K562 (cell line): Measurements from ENCODE around the gene AMFR. TPM values are rescaled to one million over a fixed set of nuclear protein-coding genes. Genes with fewer than 3 reads are reported as not detected.

Source experiments
- CBX1 ChIP-seq: sonication (generic); IDR thresholded peaks from 2 replicates; pipeline ENCODE4 v1.6.1; 2016; ENCODE audit warnings: antibody characterized with exemption, low read depth, mild to moderate bottlenecking
- EP400 ChIP-seq: fragments of 450-650 bp; IDR thresholded peaks from 2 replicates; pipeline ENCODE4 v1.6.1; 2017; ENCODE audit warnings: antibody characterized with exemption, mild to moderate bottlenecking, moderate library complexity
- FOXK1 ChIP-seq: sonication (generic); formaldehyde crosslinking; IDR thresholded peaks from 2 replicates; pipeline ENCODE4 v1.8.0; 2022; ENCODE audit warnings: missing genetic modification reagents, mild to moderate bottlenecking, borderline replicate concordance
- HDAC6 ChIP-seq: IDR thresholded peaks from 2 replicates; pipeline ENCODE4 v1.6.1; 2012; ENCODE audit warnings: low read depth, mild to moderate bottlenecking, control low read depth, inconsistent platforms, low read length, moderate library complexity
- HDGF ChIP-seq: fragments of 450-650 bp; IDR thresholded peaks from 2 replicates; pipeline ENCODE4 v1.6.1; 2016
- MCM5 ChIP-seq: fragments of 450-650 bp; IDR thresholded peaks from 2 replicates; pipeline ENCODE4 v1.6.1; 2016; ENCODE audit warnings: low read depth
- NONO ChIP-seq, 2 experiments: fragments of 200-400 bp in 1 of 2; fragments of 450-650 bp in 1 of 2; formaldehyde crosslinking in 1 of 2; IDR thresholded peaks; 2 replicates each; pipeline ENCODE4 v1.6.1; 2017; ENCODE audit warnings: low read depth in 2 of 2, mild to moderate bottlenecking in 2 of 2, moderate library complexity in 2 of 2, low read length in 1 of 2
- POLR3G ChIP-seq: IDR thresholded peaks from 2 replicates; pipeline ENCODE4 v1.6.1; 2011; ENCODE audit not compliant: insufficient read length, insufficient replicate concordance; ENCODE audit errors: extremely low read depth
- RFX7 ChIP-seq: fragments of 250-450 bp; sonication (Bioruptor Pico); IDR thresholded peaks from 2 replicates; pipeline ENCODE4 v1.5.1; 2021; ENCODE audit warnings: mild to moderate bottlenecking
- STAG1 ChIP-seq: sonication (generic); formaldehyde crosslinking; IDR thresholded peaks from 2 replicates; pipeline ENCODE4 v1.5.0; 2020; ENCODE audit warnings: missing genetic modification reagents, borderline replicate concordance
- ZNF174 ChIP-seq: fragments of 250-450 bp; sonication (Bioruptor Pico); IDR thresholded peaks from 2 replicates; pipeline ENCODE4 v1.4.0; 2020; ENCODE audit warnings: mild to moderate bottlenecking
- ZNF263 ChIP-seq: sonication (generic); formaldehyde crosslinking; IDR thresholded peaks from 2 replicates; pipeline ENCODE4 v1.8.0; 2022; ENCODE audit warnings: mild to moderate bottlenecking, missing genetic modification reagents, borderline replicate concordance
- ZNF316 ChIP-seq: fragments of 450-650 bp; IDR thresholded peaks from 2 replicates; pipeline ENCODE4 v1.6.1; 2016
- polyA plus RNA-seq, 8 experiments: library from polyadenylated mRNA; depleted of rRNA in 4 of 8; stranded (reverse) in 5 of 8; unstranded in 3 of 8; fragments of >200 nt; fragmentation: Nextera tagmentation in 2 of 8; fragmentation: Illumina TruSeq in 1 of 8; extraction: Ambion mirVana in 2 of 8; extraction: Trizol in 1 of 8; gene quantifications; 2 replicates each; pipeline versions ENCODE4 v1.2.1 to v1.2.3, GENCODE V29; 2011 to 2014; ENCODE audit warnings: inconsistent platforms in 1 of 8, missing spikeins in 1 of 8
- total RNA-seq, 7 experiments: library from RNA; depleted of rRNA in 6 of 7; stranded (reverse); fragments of >200 nt in 6 of 7; fragmentation: Illumina TruSeq in 2 of 7; extraction: Trizol in 2 of 7; gene quantifications; 2 replicates each; pipeline versions ENCODE4 v1.2.1 to v1.2.3, GENCODE V29; 2011 to 2021; ENCODE audit warnings: low replicate concordance in 1 of 7
- TF ChIP-seq, protein P1 (sequence below): IDR thresholded peaks from 2 replicates; pipeline ENCODE4 v1.6.1; 2014; ENCODE audit warnings: antibody characterized with exemption
- TF ChIP-seq, protein P2 (sequence below): sonication (generic); formaldehyde crosslinking; IDR thresholded peaks from 2 replicates; pipeline ENCODE4 v1.8.0; 2023; ENCODE audit warnings: missing genetic modification reagents, mild to moderate bottlenecking, borderline replicate concordance
- TF ChIP-seq, protein P3 (sequence below), 2 experiments: fragments of 450-650 bp in 1 of 2; sonication (generic) in 1 of 2; formaldehyde crosslinking; conservative IDR thresholded peaks; 2 replicates each; pipeline versions ENCODE4 v1.4.0 to v1.8.1; 2020 to 2022; ENCODE audit warnings: mild to moderate bottlenecking in 1 of 2, missing genetic modification reagents in 1 of 2
- TF ChIP-seq, protein P4 (sequence below): fragments of 450-650 bp; IDR thresholded peaks from 2 replicates; pipeline ENCODE4 v1.6.1; 2017; ENCODE audit warnings: antibody characterized with exemption, mild to moderate bottlenecking

AMFR gene
- total and polyA plus RNA-seq, 9 of the 15 experiments (the other 6 are each of a cell fraction or from before 2014, with no cell fraction given) = 15.6 to 113 (median 58.4) TPM

DNA sequence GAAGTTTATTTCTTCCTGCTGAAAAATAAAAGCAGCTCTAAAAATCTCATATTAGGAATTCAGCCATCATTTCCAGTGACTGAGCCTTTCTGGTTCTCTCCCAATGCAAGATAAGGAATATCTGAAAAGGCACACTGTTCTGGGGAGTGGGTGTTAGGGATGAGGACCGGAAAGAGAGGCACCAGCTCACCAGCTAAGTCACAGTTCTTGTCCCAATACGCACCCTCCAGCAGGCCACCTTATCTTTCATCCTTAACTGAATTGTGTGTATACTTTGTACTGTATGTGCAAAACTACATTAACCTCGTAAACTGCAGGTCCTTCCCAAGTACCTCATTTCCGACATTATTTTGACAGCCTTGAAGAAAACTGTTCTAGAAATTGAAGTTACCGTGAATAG lies 11.0 kb downstream of the AMFR start (continued):
- TF ChIP-seq, protein P1, sequence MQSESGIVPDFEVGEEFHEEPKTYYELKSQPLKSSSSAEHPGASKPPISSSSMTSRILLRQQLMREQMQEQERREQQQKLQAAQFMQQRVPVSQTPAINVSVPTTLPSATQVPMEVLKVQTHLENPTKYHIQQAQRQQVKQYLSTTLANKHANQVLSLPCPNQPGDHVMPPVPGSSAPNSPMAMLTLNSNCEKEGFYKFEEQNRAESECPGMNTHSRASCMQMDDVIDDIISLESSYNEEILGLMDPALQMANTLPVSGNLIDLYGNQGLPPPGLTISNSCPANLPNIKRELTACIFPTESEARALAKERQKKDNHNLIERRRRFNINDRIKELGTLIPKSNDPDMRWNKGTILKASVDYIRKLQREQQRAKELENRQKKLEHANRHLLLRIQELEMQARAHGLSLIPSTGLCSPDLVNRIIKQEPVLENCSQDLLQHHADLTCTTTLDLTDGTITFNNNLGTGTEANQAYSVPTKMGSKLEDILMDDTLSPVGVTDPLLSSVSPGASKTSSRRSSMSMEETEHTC = no peak
- TF ChIP-seq, protein P2, sequence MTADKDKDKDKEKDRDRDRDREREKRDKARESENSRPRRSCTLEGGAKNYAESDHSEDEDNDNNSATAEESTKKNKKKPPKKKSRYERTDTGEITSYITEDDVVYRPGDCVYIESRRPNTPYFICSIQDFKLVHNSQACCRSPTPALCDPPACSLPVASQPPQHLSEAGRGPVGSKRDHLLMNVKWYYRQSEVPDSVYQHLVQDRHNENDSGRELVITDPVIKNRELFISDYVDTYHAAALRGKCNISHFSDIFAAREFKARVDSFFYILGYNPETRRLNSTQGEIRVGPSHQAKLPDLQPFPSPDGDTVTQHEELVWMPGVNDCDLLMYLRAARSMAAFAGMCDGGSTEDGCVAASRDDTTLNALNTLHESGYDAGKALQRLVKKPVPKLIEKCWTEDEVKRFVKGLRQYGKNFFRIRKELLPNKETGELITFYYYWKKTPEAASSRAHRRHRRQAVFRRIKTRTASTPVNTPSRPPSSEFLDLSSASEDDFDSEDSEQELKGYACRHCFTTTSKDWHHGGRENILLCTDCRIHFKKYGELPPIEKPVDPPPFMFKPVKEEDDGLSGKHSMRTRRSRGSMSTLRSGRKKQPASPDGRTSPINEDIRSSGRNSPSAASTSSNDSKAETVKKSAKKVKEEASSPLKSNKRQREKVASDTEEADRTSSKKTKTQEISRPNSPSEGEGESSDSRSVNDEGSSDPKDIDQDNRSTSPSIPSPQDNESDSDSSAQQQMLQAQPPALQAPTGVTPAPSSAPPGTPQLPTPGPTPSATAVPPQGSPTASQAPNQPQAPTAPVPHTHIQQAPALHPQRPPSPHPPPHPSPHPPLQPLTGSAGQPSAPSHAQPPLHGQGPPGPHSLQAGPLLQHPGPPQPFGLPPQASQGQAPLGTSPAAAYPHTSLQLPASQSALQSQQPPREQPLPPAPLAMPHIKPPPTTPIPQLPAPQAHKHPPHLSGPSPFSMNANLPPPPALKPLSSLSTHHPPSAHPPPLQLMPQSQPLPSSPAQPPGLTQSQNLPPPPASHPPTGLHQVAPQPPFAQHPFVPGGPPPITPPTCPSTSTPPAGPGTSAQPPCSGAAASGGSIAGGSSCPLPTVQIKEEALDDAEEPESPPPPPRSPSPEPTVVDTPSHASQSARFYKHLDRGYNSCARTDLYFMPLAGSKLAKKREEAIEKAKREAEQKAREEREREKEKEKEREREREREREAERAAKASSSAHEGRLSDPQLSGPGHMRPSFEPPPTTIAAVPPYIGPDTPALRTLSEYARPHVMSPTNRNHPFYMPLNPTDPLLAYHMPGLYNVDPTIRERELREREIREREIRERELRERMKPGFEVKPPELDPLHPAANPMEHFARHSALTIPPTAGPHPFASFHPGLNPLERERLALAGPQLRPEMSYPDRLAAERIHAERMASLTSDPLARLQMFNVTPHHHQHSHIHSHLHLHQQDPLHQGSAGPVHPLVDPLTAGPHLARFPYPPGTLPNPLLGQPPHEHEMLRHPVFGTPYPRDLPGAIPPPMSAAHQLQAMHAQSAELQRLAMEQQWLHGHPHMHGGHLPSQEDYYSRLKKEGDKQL = no peak
- TF ChIP-seq, protein P3, sequence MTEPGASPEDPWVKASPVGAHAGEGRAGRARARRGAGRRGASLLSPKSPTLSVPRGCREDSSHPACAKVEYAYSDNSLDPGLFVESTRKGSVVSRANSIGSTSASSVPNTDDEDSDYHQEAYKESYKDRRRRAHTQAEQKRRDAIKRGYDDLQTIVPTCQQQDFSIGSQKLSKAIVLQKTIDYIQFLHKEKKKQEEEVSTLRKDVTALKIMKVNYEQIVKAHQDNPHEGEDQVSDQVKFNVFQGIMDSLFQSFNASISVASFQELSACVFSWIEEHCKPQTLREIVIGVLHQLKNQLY (CRISPR knock-in tag; conservative IDR thresholded peaks at IDR 0.05) = no peak
- no peak for TF ChIP-seq RFX7
- TF ChIP-seq HDAC6 = no peak
- no peak for TF ChIP-seq STAG1 (CRISPR knock-in tag)
- no peak for TF ChIP-seq FOXK1 (CRISPR knock-in tag)
- TF ChIP-seq, protein P4, sequence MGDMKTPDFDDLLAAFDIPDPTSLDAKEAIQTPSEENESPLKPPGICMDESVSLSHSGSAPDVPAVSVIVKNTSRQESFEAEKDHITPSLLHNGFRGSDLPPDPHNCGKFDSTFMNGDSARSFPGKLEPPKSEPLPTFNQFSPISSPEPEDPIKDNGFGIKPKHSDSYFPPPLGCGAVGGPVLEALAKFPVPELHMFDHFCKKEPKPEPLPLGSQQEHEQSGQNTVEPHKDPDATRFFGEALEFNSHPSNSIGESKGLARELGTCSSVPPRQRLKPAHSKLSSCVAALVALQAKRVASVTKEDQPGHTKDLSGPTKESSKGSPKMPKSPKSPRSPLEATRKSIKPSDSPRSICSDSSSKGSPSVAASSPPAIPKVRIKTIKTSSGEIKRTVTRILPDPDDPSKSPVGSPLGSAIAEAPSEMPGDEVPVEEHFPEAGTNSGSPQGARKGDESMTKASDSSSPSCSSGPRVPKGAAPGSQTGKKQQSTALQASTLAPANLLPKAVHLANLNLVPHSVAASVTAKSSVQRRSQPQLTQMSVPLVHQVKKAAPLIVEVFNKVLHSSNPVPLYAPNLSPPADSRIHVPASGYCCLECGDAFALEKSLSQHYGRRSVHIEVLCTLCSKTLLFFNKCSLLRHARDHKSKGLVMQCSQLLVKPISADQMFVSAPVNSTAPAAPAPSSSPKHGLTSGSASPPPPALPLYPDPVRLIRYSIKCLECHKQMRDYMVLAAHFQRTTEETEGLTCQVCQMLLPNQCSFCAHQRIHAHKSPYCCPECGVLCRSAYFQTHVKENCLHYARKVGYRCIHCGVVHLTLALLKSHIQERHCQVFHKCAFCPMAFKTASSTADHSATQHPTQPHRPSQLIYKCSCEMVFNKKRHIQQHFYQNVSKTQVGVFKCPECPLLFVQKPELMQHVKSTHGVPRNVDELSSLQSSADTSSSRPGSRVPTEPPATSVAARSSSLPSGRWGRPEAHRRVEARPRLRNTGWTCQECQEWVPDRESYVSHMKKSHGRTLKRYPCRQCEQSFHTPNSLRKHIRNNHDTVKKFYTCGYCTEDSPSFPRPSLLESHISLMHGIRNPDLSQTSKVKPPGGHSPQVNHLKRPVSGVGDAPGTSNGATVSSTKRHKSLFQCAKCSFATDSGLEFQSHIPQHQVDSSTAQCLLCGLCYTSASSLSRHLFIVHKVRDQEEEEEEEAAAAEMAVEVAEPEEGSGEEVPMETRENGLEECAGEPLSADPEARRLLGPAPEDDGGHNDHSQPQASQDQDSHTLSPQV = no peak
- no peak for TF ChIP-seq POLR3G
- no peak for TF ChIP-seq MCM5
- no peak for TF ChIP-seq NONO (IDR thresholded peaks at IDR 0.05; ENCODE audit: low read depth in 2 of 2, low read length in 1 of 2)
- no peak for TF ChIP-seq ZNF316
- TF ChIP-seq HDGF = no peak
- no peak for TF ChIP-seq ZNF174 (CRISPR knock-in tag)
- TF ChIP-seq CBX1 = no peak
- no peak for TF ChIP-seq ZNF263 (CRISPR knock-in tag)
- TF ChIP-seq EP400 = no peak
